Measurements from ENCODE around the gene CAMSAP2. TPM values are rescaled to one million over a fixed set of nuclear protein-coding genes. Genes with fewer than 3 reads are reported as not detected.

Gene CAMSAP2
- total RNA-seq, 1 experiment from 2014 or later = 26.6 TPM

- in situ Hi-C loops (cut with HindIII; ENCODE audit: low pct_unique_long_range_greater_than_20kb, low sequenced_read_pairs) = no loop called here
- no peak for DNase-seq (ENCODE audit: low read depth, low spot score)
These were observed 147.9 kb downstream of the CAMSAP2 start for GRCh38 chr1:200886594-200886993.

- in situ Hi-C loops (cut with HindIII; ENCODE audit: low pct_unique_long_range_greater_than_20kb, low sequenced_read_pairs) = no loop called here
- no peak for DNase-seq (ENCODE audit: low read depth, low spot score)
These were observed 148.3 kb downstream of the CAMSAP2 start for GRCh38 chr1:200887036-200887435.

- in situ Hi-C loops (cut with HindIII; ENCODE audit: low pct_unique_long_range_greater_than_20kb, low sequenced_read_pairs) = no loop called here
- no peak for DNase-seq (ENCODE audit: low read depth, low spot score)
These were observed 149.2 kb downstream of the CAMSAP2 start for GRCh38 chr1:200887772-200888348.

- DNase-seq (ENCODE audit: low read depth, low spot score) = no peak
- in situ Hi-C loops (cut with HindIII; ENCODE audit: low pct_unique_long_range_greater_than_20kb, low sequenced_read_pairs) = no loop called here
These were observed 149.7 kb downstream of the CAMSAP2 start for GRCh38 chr1:200888349-200888838.

GRCh38 chr1:200889571-200889970 is 150.9 kb downstream of the CAMSAP2 start:
- DNase-seq (ENCODE audit: low read depth, low spot score) = no peak
- in situ Hi-C loops (cut with HindIII; ENCODE audit: low pct_unique_long_range_greater_than_20kb, low sequenced_read_pairs) = no loop called here

GRCh38 chr1:200890027-200890426 is 151.3 kb downstream of the CAMSAP2 start:
- in situ Hi-C loops (cut with HindIII; ENCODE audit: low pct_unique_long_range_greater_than_20kb, low sequenced_read_pairs) = no loop called here
- DNase-seq (ENCODE audit: low read depth, low spot score) = no peak

- DNase-seq (ENCODE audit: low read depth, low spot score) = no peak
- in situ Hi-C loops (cut with HindIII; ENCODE audit: low pct_unique_long_range_greater_than_20kb, low sequenced_read_pairs) = no loop called here
These were observed 152.4 kb downstream of the CAMSAP2 start for GRCh38 chr1:200890818-200891773.

GRCh38 chr1:200891774-200892157 is 153.1 kb downstream of the CAMSAP2 start:
- DNase-seq (ENCODE audit: low read depth, low spot score) = no peak
- in situ Hi-C loops (cut with HindIII; ENCODE audit: low pct_unique_long_range_greater_than_20kb, low sequenced_read_pairs) = no loop called here

GRCh38 chr1:200892546-200892945 is 153.9 kb downstream of the CAMSAP2 start:
- DNase-seq (ENCODE audit: low read depth, low spot score) = no peak
- in situ Hi-C loops (cut with HindIII; ENCODE audit: low pct_unique_long_range_greater_than_20kb, low sequenced_read_pairs) = no loop called here

GRCh38 chr1:200892958-200893357 is 154.3 kb downstream of the CAMSAP2 start:
- no peak for DNase-seq (ENCODE audit: low read depth, low spot score)
- in situ Hi-C loops (cut with HindIII; ENCODE audit: low pct_unique_long_range_greater_than_20kb, low sequenced_read_pairs) = no loop called here

- in situ Hi-C loops (cut with HindIII; ENCODE audit: low pct_unique_long_range_greater_than_20kb, low sequenced_read_pairs) = no loop called here
- no peak for DNase-seq (ENCODE audit: low read depth, low spot score)
These were observed 154.8 kb downstream of the CAMSAP2 start for GRCh38 chr1:200893411-200893901.

- in situ Hi-C loops (cut with HindIII; ENCODE audit: low pct_unique_long_range_greater_than_20kb, low sequenced_read_pairs) = no loop called here
- DNase-seq (ENCODE audit: low read depth, low spot score) = no peak
These were observed 156.2 kb downstream of the CAMSAP2 start, which contains the start of gene INAVA for GRCh38 chr1:200894712-200895442. Gene INAVA (plus strand): TSS chr1:200894900. CDS start chr1:200898401, 3,501 bp downstream.

GRCh38 chr1:200895443-200895789 is 156.7 kb downstream of the CAMSAP2 start:
- DNase-seq (ENCODE audit: low read depth, low spot score) = no peak
- in situ Hi-C loops (cut with HindIII; ENCODE audit: low pct_unique_long_range_greater_than_20kb, low sequenced_read_pairs) = no loop called here

GRCh38 chr1:200895801-200896530 is 157.3 kb downstream of the CAMSAP2 start:
- in situ Hi-C loops (cut with HindIII; ENCODE audit: low pct_unique_long_range_greater_than_20kb, low sequenced_read_pairs) = no loop called here

GRCh38 chr1:200896531-200897196 is 158.0 kb downstream of the CAMSAP2 start:
- in situ Hi-C loops (cut with HindIII; ENCODE audit: low pct_unique_long_range_greater_than_20kb, low sequenced_read_pairs) = no loop called here
- no peak for DNase-seq (ENCODE audit: low read depth, low spot score)

More at GRCh38 chr1:200895801-200896530, 157.3 kb downstream of the CAMSAP2 start:
- no peak for DNase-seq (ENCODE audit: low read depth, low spot score)

GRCh38 chr1:200897259-200897658 is 158.6 kb downstream of the CAMSAP2 start:
- no peak for DNase-seq (ENCODE audit: low read depth, low spot score)
- in situ Hi-C loops (cut with HindIII; ENCODE audit: low pct_unique_long_range_greater_than_20kb, low sequenced_read_pairs) = no loop called here

GRCh38 chr1:200899015-200899386 is 160.3 kb downstream of the CAMSAP2 start:
- in situ Hi-C loops (cut with HindIII; ENCODE audit: low pct_unique_long_range_greater_than_20kb, low sequenced_read_pairs) = no loop called here
- no peak for DNase-seq (ENCODE audit: low read depth, low spot score)

Measured in SK-MEL-5 (cell line).